ENCODE data around the gene ZMIZ1. TPM values are rescaled to one million over a fixed set of nuclear protein-coding genes. Genes with fewer than 3 reads are reported as not detected.

ZMIZ1 gene
- total and polyA plus RNA-seq, 2 experiments from 2014 or later: 9.2 to 30.9 TPM

DNA sequence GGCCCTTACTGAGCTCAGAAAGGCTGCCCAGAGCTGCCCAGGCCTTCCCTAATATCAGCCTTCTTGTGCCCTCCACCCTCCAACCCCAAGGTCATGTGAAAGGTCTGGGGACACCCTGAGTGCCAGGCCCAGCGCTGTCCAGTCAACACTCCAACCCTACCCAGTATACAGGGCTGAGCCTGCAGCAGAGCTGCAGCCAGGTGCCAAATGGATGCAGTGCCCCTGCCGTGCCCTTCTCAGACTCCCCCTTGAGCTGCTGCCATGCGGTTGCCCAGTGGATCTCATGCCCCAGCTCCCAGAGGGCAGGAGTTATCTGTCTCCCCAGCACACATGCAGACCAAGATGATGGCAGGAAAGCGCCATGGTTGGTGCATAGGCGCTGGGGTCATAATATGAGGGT, 61.5 kb downstream of the ZMIZ1 start:
- ATAC-seq (no peak), DNase-seq (ENCODE audit: low spot score) (no peak)
- no peaks in the 10 kb centered on the region for H3K36me3 ChIP-seq (ENCODE audit: insufficient read depth)
- H3K9me2 ChIP-seq (ENCODE audit: insufficient read depth): no peaks in the 10 kb centered on the region
- peak overlapping the region; percentile 37; the same call in 1 of the 2 replicates for H3K4me3 ChIP-seq
- no peak for TF ChIP-seq ZNF114 (CRISPR knock-in tag; IDR thresholded peaks at IDR 0.05)
- TF ChIP-seq, protein P1, sequence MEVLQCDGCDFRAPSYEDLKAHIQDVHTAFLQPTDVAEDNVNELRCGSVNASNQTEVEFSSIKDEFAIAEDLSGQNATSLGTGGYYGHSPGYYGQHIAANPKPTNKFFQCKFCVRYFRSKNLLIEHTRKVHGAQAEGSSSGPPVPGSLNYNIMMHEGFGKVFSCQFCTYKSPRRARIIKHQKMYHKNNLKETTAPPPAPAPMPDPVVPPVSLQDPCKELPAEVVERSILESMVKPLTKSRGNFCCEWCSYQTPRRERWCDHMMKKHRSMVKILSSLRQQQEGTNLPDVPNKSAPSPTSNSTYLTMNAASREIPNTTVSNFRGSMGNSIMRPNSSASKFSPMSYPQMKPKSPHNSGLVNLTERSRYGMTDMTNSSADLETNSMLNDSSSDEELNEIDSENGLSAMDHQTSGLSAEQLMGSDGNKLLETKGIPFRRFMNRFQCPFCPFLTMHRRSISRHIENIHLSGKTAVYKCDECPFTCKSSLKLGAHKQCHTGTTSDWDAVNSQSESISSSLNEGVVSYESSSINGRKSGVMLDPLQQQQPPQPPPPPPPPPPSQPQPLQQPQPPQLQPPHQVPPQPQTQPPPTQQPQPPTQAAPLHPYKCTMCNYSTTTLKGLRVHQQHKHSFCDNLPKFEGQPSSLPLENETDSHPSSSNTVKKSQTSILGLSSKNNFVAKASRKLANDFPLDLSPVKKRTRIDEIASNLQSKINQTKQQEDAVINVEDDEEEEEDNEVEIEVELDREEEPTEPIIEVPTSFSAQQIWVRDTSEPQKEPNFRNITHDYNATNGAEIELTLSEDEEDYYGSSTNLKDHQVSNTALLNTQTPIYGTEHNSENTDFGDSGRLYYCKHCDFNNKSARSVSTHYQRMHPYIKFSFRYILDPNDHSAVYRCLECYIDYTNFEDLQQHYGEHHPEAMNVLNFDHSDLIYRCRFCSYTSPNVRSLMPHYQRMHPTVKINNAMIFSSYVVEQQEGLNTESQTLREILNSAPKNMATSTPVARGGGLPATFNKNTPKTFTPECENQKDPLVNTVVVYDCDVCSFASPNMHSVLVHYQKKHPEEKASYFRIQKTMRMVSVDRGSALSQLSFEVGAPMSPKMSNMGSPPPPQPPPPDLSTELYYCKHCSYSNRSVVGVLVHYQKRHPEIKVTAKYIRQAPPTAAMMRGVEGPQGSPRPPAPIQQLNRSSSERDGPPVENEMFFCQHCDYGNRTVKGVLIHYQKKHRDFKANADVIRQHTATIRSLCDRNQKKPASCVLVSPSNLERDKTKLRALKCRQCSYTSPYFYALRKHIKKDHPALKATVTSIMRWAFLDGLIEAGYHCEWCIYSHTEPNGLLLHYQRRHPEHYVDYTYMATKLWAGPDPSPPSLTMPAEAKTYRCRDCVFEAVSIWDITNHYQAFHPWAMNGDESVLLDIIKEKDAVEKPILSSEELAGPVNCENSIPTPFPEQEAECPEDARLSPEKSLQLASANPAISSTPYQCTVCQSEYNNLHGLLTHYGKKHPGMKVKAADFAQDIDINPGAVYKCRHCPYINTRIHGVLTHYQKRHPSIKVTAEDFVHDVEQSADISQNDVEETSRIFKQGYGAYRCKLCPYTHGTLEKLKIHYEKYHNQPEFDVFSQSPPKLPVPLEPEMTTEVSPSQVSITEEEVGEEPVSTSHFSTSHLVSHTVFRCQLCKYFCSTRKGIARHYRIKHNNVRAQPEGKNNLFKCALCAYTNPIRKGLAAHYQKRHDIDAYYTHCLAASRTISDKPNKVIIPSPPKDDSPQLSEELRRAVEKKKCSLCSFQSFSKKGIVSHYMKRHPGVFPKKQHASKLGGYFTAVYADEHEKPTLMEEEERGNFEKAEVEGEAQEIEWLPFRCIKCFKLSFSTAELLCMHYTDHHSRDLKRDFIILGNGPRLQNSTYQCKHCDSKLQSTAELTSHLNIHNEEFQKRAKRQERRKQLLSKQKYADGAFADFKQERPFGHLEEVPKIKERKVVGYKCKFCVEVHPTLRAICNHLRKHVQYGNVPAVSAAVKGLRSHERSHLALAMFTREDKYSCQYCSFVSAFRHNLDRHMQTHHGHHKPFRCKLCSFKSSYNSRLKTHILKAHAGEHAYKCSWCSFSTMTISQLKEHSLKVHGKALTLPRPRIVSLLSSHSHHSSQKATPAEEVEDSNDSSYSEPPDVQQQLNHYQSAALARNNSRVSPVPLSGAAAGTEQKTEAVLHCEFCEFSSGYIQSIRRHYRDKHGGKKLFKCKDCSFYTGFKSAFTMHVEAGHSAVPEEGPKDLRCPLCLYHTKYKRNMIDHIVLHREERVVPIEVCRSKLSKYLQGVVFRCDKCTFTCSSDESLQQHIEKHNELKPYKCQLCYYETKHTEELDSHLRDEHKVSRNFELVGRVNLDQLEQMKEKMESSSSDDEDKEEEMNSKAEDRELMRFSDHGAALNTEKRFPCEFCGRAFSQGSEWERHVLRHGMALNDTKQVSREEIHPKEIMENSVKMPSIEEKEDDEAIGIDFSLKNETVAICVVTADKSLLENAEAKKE (CRISPR knock-in tag; IDR thresholded peaks at IDR 0.05): no peak
- TF ChIP-seq JUNB (IDR thresholded peaks at IDR 0.05; ENCODE audit: unreplicated experiment): no peak
- no peak for TF ChIP-seq EZH2phosphoT487 (IDR thresholded peaks at IDR 0.05; ENCODE audit: unreplicated experiment)
- no peak for TF ChIP-seq STAT1 (IDR thresholded peaks at IDR 0.05; ENCODE audit: unreplicated experiment)
- no peak for TF ChIP-seq NANOG (IDR thresholded peaks at IDR 0.05; ENCODE audit: borderline replicate concordance)
- no peak for TF ChIP-seq CREB1 (CRISPR knock-in tag; IDR thresholded peaks at IDR 0.05; ENCODE audit: low read depth)
- TF ChIP-seq, protein P2, sequence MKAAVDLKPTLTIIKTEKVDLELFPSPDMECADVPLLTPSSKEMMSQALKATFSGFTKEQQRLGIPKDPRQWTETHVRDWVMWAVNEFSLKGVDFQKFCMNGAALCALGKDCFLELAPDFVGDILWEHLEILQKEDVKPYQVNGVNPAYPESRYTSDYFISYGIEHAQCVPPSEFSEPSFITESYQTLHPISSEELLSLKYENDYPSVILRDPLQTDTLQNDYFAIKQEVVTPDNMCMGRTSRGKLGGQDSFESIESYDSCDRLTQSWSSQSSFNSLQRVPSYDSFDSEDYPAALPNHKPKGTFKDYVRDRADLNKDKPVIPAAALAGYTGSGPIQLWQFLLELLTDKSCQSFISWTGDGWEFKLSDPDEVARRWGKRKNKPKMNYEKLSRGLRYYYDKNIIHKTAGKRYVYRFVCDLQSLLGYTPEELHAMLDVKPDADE (IDR thresholded peaks at IDR 0.05): no peak
- TF ChIP-seq, protein P3, sequence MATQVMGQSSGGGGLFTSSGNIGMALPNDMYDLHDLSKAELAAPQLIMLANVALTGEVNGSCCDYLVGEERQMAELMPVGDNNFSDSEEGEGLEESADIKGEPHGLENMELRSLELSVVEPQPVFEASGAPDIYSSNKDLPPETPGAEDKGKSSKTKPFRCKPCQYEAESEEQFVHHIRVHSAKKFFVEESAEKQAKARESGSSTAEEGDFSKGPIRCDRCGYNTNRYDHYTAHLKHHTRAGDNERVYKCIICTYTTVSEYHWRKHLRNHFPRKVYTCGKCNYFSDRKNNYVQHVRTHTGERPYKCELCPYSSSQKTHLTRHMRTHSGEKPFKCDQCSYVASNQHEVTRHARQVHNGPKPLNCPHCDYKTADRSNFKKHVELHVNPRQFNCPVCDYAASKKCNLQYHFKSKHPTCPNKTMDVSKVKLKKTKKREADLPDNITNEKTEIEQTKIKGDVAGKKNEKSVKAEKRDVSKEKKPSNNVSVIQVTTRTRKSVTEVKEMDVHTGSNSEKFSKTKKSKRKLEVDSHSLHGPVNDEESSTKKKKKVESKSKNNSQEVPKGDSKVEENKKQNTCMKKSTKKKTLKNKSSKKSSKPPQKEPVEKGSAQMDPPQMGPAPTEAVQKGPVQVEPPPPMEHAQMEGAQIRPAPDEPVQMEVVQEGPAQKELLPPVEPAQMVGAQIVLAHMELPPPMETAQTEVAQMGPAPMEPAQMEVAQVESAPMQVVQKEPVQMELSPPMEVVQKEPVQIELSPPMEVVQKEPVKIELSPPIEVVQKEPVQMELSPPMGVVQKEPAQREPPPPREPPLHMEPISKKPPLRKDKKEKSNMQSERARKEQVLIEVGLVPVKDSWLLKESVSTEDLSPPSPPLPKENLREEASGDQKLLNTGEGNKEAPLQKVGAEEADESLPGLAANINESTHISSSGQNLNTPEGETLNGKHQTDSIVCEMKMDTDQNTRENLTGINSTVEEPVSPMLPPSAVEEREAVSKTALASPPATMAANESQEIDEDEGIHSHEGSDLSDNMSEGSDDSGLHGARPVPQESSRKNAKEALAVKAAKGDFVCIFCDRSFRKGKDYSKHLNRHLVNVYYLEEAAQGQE (IDR thresholded peaks at IDR 0.05; ENCODE audit: unreplicated experiment): no peak
- TF ChIP-seq EZH2 (IDR thresholded peaks at IDR 0.05; ENCODE audit: low read depth, unreplicated experiment): no peak
- peaks cover 69% of the 10 kb centered on the region for H3K4me1 ChIP-seq (ENCODE audit: insufficient read depth)
- H3K4me2 ChIP-seq: peak overlapping the region; percentile 34
- H3K79me2 ChIP-seq (replicated peaks; ENCODE audit: insufficient read depth): peaks cover 23% of the 10 kb centered on the region
- H3K27me3 Mint-ChIP-seq (ENCODE audit: insufficient read depth, low read depth, poor library complexity): peaks cover 27% of the 10 kb centered on the region
- H3K36me3 Mint-ChIP-seq (ENCODE audit: low read depth): no peaks in the 10 kb centered on the region
- no peak overlapping the region for H3K27ac ChIP-seq (ENCODE audit: low read depth)
- no peaks in the 10 kb centered on the region for H3K27me3 ChIP-seq (ENCODE audit: insufficient read depth)
- peaks cover 79% of the 10 kb centered on the region for H3K4me1 Mint-ChIP-seq
- H3K9me3 Mint-ChIP-seq: no peaks in the 10 kb centered on the region
- peak overlapping the region; percentile 42 for H3K4me3 Mint-ChIP-seq
- no peak overlapping the region for H2AFZ ChIP-seq
- H3K27ac Mint-ChIP-seq: peak overlapping the region; percentile 87
- no peaks in the 10 kb centered on the region for H3F3A ChIP-seq (replicated peaks; ENCODE audit: low read depth)
- H4K20me1 ChIP-seq (replicated peaks; ENCODE audit: insufficient read depth): no peaks in the 10 kb centered on the region; the same call in 1 of the 2 replicates

Data from GM23338 (cell line).